ENCODE measurements around the gene VPS35L. TPM values are rescaled to one million over a fixed set of nuclear protein-coding genes. Genes with fewer than 3 reads are reported as not detected.

The VPS35L gene
- total and polyA plus RNA-seq, 2 of the 13 experiments (the other 11 are each of a cell fraction or from before 2014, with no cell fraction given), result 1.4 to 1.6 TPM

- TF ChIP-seq NPAS2 (CRISPR knock-in tag; IDR thresholded peaks at IDR 0.05; ENCODE audit: borderline replicate concordance), result no peak
- no peak for TF ChIP-seq ADNP (CRISPR knock-in tag; IDR thresholded peaks at IDR 0.05)
- TF ChIP-seq ZFP37 (CRISPR knock-in tag; IDR thresholded peaks at IDR 0.05; ENCODE audit: borderline replicate concordance), result no peak
- no peak for TF ChIP-seq ZMAT5 (CRISPR knock-in tag; IDR thresholded peaks at IDR 0.05; ENCODE audit: borderline replicate concordance, low read depth)
- TF ChIP-seq E2F2 (CRISPR knock-in tag; IDR thresholded peaks at IDR 0.05; ENCODE audit: borderline replicate concordance), result no peak
- TF ChIP-seq NFIB (CRISPR knock-in tag; IDR thresholded peaks at IDR 0.05; ENCODE audit: borderline replicate concordance), result no peak
- TF ChIP-seq KLF15 (CRISPR knock-in tag; IDR thresholded peaks at IDR 0.05; ENCODE audit: borderline replicate concordance), result no peak
- TF ChIP-seq SCMH1 (CRISPR knock-in tag; IDR thresholded peaks at IDR 0.05; ENCODE audit: borderline replicate concordance), result no peak
- no peak for TF ChIP-seq ETV6 (CRISPR knock-in tag; conservative IDR thresholded peaks at IDR 0.05)
- no peak for TF ChIP-seq ZNF616 (CRISPR knock-in tag; IDR thresholded peaks at IDR 0.05; ENCODE audit: low read depth)
- TF ChIP-seq ZNF292 (CRISPR knock-in tag; IDR thresholded peaks at IDR 0.05; ENCODE audit: borderline replicate concordance, low read depth), result no peak
- no peak for TF ChIP-seq ATF7-NPFF (CRISPR knock-in tag; IDR thresholded peaks at IDR 0.05; ENCODE audit: low read depth)
- TF ChIP-seq NCOA2 (CRISPR knock-in tag; IDR thresholded peaks at IDR 0.05), result peak; percentile 71; the same call in 1 of the 2 replicates
- no peak for TF ChIP-seq ZNF598 (CRISPR knock-in tag; IDR thresholded peaks at IDR 0.05; ENCODE audit: borderline replicate concordance)
- 0 out of 2 replicates have a peak, but pooled peaks have one; percentile 34 for TF ChIP-seq DPF2 (CRISPR knock-in tag; IDR thresholded peaks at IDR 0.05; ENCODE audit: borderline replicate concordance, low read depth)
- TF ChIP-seq TOE1 (CRISPR knock-in tag; IDR thresholded peaks at IDR 0.05), result no peak
- TF ChIP-seq ZFYVE20 (CRISPR knock-in tag; IDR thresholded peaks at IDR 0.05; ENCODE audit: borderline replicate concordance, low read depth), result no peak
- no peak for TF ChIP-seq YEATS4 (CRISPR knock-in tag; IDR thresholded peaks at IDR 0.05; ENCODE audit: borderline replicate concordance)
- TF ChIP-seq ZNF343 (CRISPR knock-in tag; IDR thresholded peaks at IDR 0.05), result no peak
- no peak for TF ChIP-seq RBM22 (optimal IDR thresholded peaks at IDR 0.05; ENCODE audit: low read length)
- TF ChIP-seq FOSL1 (CRISPR knock-in tag; IDR thresholded peaks at IDR 0.05; ENCODE audit: borderline replicate concordance), result no peak
- TF ChIP-seq HOXD1 (CRISPR knock-in tag; IDR thresholded peaks at IDR 0.05), result no peak
- no peak for TF ChIP-seq ZNF597 (CRISPR knock-in tag; IDR thresholded peaks at IDR 0.05)
- no peak for TF ChIP-seq JUNB (CRISPR knock-in tag; IDR thresholded peaks at IDR 0.05; ENCODE audit: borderline replicate concordance)
- TF ChIP-seq ZNF580 (CRISPR knock-in tag; IDR thresholded peaks at IDR 0.05; ENCODE audit: borderline replicate concordance, low read depth), result no peak
- TF ChIP-seq ZFP41 (CRISPR knock-in tag; IDR thresholded peaks at IDR 0.05; ENCODE audit: borderline replicate concordance), result no peak
- TF ChIP-seq ZNF549 (CRISPR knock-in tag; IDR thresholded peaks at IDR 0.05), result no peak
- TF ChIP-seq MXI1 (IDR thresholded peaks at IDR 0.05; ENCODE audit: borderline replicate concordance, low read depth, low read length), result no peak
- TF ChIP-seq ZNF264 (CRISPR knock-in tag; IDR thresholded peaks at IDR 0.05), result no peak
Measured at GRCh38 chr16:19744670-19745069, 189.2 kb downstream of the VPS35L start (continued).

Data from HepG2 (cell line).